AG10803 (cell line): ENCODE results near the gene TMEM245.

Experiments used
- DNase-seq: peaks from one replicate; pipeline ENCODE4 v3.0.0; 2010; ENCODE audit warnings: low read depth
- H3K4me3 ChIP-seq: 2 replicates; pipeline ENCODE4 v1.5.1; 2011; ENCODE audit warnings: mild to moderate bottlenecking, low read length, control low read depth
- TF ChIP-seq, protein P1 (sequence below): conservative IDR thresholded peaks from 2 replicates; pipeline ENCODE4 v1.5.1; 2011; ENCODE audit warnings: mild to moderate bottlenecking, low read length, control low read depth, inconsistent platforms

Gene TMEM245

DNA sequence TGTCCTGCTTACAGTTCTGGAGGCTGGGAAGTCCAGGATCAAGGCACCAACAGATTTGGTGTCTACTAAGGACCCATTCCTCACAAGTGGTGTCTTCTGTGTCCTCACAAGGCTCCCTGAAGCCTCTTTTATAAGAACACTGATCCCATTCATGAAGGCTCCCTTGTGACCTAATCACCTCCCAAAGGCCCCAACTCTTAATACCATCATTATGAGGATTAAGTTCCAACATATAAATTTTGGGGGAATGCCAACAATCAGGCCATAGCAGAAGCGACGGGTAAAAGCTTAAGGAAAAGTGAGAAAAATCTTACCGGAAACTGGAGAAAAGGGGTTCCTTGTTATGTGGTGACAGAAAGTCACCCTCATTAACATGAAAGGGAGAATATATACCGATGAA is 117.6 kb downstream of the TMEM245 start:
- TF ChIP-seq, protein P1, sequence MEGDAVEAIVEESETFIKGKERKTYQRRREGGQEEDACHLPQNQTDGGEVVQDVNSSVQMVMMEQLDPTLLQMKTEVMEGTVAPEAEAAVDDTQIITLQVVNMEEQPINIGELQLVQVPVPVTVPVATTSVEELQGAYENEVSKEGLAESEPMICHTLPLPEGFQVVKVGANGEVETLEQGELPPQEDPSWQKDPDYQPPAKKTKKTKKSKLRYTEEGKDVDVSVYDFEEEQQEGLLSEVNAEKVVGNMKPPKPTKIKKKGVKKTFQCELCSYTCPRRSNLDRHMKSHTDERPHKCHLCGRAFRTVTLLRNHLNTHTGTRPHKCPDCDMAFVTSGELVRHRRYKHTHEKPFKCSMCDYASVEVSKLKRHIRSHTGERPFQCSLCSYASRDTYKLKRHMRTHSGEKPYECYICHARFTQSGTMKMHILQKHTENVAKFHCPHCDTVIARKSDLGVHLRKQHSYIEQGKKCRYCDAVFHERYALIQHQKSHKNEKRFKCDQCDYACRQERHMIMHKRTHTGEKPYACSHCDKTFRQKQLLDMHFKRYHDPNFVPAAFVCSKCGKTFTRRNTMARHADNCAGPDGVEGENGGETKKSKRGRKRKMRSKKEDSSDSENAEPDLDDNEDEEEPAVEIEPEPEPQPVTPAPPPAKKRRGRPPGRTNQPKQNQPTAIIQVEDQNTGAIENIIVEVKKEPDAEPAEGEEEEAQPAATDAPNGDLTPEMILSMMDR: no peak
- no peak for DNase-seq
- H3K4me3 ChIP-seq: no peak overlapping the region

- no peak overlapping the region for H3K4me3 ChIP-seq
- peak; percentile 79 for DNase-seq
- TF ChIP-seq, protein P1: peak; percentile 27
These were observed 118.5 kb downstream of the TMEM245 start for GRCh38 chr9:109001275-109001676.

DNA sequence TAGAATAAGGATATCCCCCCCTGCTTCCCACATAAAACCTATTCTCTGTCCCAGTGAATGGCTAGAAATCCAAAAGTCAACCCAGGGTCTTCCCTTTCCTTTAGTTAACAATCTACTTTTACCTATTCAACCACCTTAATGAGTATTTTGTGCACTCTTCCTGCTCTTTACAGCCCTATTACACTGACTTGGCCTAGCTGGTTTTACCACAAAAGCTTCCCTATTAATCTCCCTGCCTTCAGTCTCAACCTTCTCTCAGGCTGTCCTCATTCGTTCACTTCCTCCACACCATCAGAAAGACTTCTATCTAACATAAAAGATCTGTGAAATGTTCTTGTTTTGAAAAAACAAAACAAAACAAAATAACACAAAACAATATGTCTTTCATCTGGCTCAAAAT is 122.6 kb downstream of the TMEM245 start:
- H3K4me3 ChIP-seq: no peak overlapping the region
- no peak for DNase-seq
- TF ChIP-seq, protein P1: no peak

GRCh38 chr9:108996643-108997042 is 123.1 kb downstream of the TMEM245 start:
- TF ChIP-seq, protein P1: no peak
- DNase-seq: peak; percentile 13
- H3K4me3 ChIP-seq: no peak overlapping the region

DNA sequence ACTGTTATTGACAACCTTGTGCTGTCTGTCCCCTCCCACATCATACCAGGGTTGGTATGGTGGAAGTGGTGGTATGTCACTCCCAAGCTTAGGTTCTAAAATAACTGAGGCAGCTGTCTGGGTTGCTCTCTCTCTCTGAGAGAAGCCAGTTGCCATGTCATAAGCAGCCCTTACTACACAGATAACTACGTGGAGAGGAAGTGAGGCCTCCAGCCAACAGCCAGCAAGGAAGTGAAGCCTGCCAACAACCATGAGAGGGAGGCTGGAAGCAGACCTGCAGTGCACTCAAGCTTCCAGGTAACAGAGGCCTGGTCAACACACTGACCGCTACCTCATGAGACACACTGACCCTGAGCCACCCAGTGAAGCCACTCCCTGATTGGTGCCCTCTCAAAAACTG is 125.1 kb downstream of the TMEM245 start:
- TF ChIP-seq, protein P1: no peak
- DNase-seq: peak; percentile 17

DNA sequence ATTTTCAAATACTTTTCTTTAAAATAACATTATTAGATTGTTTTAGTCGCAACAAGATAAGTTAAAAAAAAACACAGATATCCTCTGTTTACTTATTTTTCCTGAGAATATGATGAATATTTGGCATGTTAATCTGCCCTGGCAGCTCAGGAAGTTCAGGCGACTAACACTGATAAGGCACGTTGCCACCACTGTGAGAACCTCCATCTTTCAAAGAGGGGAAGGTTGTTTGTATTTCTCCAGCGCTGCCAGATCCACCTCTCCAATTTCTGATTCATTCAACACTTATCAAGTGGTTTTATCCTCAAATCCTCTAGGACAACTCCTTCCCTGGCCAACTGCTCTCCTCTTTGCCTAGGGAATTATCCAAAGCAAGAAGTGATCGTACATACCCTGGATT is 128.3 kb downstream of the TMEM245 start:
- TF ChIP-seq, protein P1: no peak
- H3K4me3 ChIP-seq: no peak overlapping the region
- no peak for DNase-seq

More for the DNA sequence above, 125.1 kb downstream of the TMEM245 start:
- no peak overlapping the region for H3K4me3 ChIP-seq

DNA sequence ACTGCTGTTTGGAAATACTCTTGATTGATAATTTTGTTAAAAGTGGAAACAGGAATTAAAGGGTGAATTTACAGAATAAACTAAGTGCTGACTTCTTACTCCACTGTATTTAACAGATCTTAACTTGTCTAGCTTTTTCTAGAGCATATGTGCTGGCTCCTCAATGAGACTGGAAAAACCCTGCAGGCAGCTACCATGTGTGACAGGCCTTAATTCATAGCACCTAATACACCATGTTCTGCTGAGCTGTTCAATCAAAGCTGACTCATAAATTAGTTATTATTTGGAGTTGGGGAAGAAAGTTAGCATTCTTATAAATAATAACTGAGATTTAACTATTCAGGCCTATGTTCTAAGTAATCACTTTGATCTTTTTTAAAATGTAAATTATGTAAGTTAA is 135.9 kb downstream of the TMEM245 start:
- no peak for DNase-seq
- TF ChIP-seq, protein P1: no peak
- H3K4me3 ChIP-seq: no peak overlapping the region
